Fibroblast of skin of back (primary cell): ENCODE measurements around the gene NME7. TPM values are rescaled to one million over a fixed set of nuclear protein-coding genes. Genes with fewer than 3 reads are reported as not detected.
"Not testable (repeated sequence)": the region's sequence is repeated elsewhere in the genome, so short reads cannot be mapped to it uniquely, and the experiment has no call there.

Source experiments
- DNase-seq: peaks from one replicate; pipeline ENCODE4 v3.0.0-alpha.2; 2013
- polyA plus RNA-seq, 2 experiments: library from polyadenylated mRNA; unstranded; fragments of 120-200 nt; gene quantifications; one replicate each; pipeline ENCODE4 v1.2.1, GENCODE V29; 2013; ENCODE audit not compliant: insufficient read length in 2 of 2

Gene NME7
- 24.9 TPM for polyA plus RNA-seq (2013, experiment 1 of 2; ENCODE audit: insufficient read length)
- 19.5 TPM for polyA plus RNA-seq (2013, experiment 2 of 2; ENCODE audit: insufficient read length)

- DNase-seq: peak; percentile 97
These were observed at the start of gene NME7, which contains the start of gene BLZF1 for GRCh38 chr1:169367686-169368405. Gene NME7, minus strand, starts transcription at chr1:169367797. Its CDS starts 87 bp downstream, at chr1:169367710. Gene BLZF1, plus strand, starts transcription at chr1:169368195. Its CDS starts 1,328 bp downstream, at chr1:169369523.

GRCh38 chr1:169414952-169415351 lies 47.4 kb upstream of the NME7 start:
- DNase-seq: no peak

- DNase-seq: not testable (repeated sequence)
These were observed 40.7 kb upstream of the NME7 start for GRCh38 chr1:169408340-169408739.

- DNase-seq: not testable (repeated sequence)
These were observed 35.0 kb upstream of the NME7 start for GRCh38 chr1:169402578-169402977.

GRCh38 chr1:169395955-169396354 lies 28.4 kb upstream of the NME7 start:
- DNase-seq: peak; percentile 2

- no peak for DNase-seq
These were observed 24.8 kb upstream of the NME7 start for GRCh38 chr1:169392406-169392805.

- no peak for DNase-seq
These were observed 22.7 kb upstream of the NME7 start for GRCh38 chr1:169390303-169390702.

GRCh38 chr1:169387399-169387798 lies 19.8 kb upstream of the NME7 start:
- DNase-seq: no peak

GRCh38 chr1:169383449-169383848 lies 15.9 kb upstream of the NME7 start:
- no peak for DNase-seq

- no peak for DNase-seq
These were observed 13.6 kb upstream of the NME7 start for GRCh38 chr1:169381162-169381561.

GRCh38 chr1:169371404-169371803 lies 3.8 kb upstream of the NME7 start:
- no peak for DNase-seq

- no peak for DNase-seq
These were observed 791 bp upstream of the NME7 start for GRCh38 chr1:169368406-169368769.

- DNase-seq: no peak
These were observed 406 bp downstream of the NME7 start for GRCh38 chr1:169367096-169367685.

- no peak for DNase-seq
These were observed 2.6 kb downstream of the NME7 start for GRCh38 chr1:169364948-169365347.

GRCh38 chr1:169363046-169363730 lies 4.4 kb downstream of the NME7 start:
- DNase-seq: peak; percentile 91

- DNase-seq: peak; percentile 21
These were observed 6.3 kb downstream of the NME7 start for GRCh38 chr1:169361281-169361680.

- no peak for DNase-seq
These were observed 7.2 kb downstream of the NME7 start for GRCh38 chr1:169360415-169360814.

GRCh38 chr1:169348383-169349036 lies 19.1 kb downstream of the NME7 start:
- DNase-seq: peak; percentile 47

GRCh38 chr1:169347688-169348382 lies 19.8 kb downstream of the NME7 start:
- no peak for DNase-seq

- DNase-seq: no peak
These were observed 21.5 kb downstream of the NME7 start for GRCh38 chr1:169346036-169346589.

- DNase-seq: no peak
These were observed 22.1 kb downstream of the NME7 start for GRCh38 chr1:169345511-169345910.

GRCh38 chr1:169342096-169342495 lies 25.5 kb downstream of the NME7 start:
- not testable (repeated sequence) for DNase-seq
